DMS53 (cell line): ENCODE data around the gene PRKACG.
"Not testable (repeated sequence)": the region's sequence is repeated elsewhere in the genome, so short reads cannot be mapped to it uniquely, and the experiment has no call there.

Experiments used
- DNase-seq: peaks from one replicate; lab custom pipeline; 2025; lab: John Stamatoyannopoulos, UW

The PRKACG gene

GRCh38 chr9:69014013-69014412 lies at the start of gene PRKACG:
TSS of gene PRKACG (minus strand) at chr9:69014113. CDS start at chr9:69014092, 21 bp downstream.
- DNase-seq, result no peak

DNA sequence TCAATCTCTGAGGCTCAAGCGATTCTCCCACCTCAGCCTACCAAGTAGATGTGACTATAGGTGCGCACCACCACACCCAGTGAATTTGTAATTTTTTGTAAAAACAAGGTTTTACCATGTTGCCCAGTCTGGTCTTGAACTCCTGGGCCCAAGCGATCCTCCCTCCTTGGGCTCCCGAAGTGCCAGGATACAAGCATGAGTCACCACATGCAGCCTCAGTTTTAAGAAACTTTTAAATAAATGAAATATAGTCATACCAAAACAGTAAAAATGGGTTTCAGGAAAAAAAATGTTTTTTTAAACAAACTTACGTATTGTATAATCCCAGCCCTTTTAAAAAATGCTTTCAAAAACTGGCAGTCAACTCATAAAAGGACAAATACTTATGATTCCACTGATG lies 48.3 kb upstream of the PRKACG start:
- DNase-seq, result no peak

- DNase-seq, result no peak
Measured at GRCh38 chr9:69060766-69061165, 46.9 kb upstream of the PRKACG start.

- DNase-seq, result no peak
Measured at GRCh38 chr9:69058101-69058500, 44.2 kb upstream of the PRKACG start.

DNA sequence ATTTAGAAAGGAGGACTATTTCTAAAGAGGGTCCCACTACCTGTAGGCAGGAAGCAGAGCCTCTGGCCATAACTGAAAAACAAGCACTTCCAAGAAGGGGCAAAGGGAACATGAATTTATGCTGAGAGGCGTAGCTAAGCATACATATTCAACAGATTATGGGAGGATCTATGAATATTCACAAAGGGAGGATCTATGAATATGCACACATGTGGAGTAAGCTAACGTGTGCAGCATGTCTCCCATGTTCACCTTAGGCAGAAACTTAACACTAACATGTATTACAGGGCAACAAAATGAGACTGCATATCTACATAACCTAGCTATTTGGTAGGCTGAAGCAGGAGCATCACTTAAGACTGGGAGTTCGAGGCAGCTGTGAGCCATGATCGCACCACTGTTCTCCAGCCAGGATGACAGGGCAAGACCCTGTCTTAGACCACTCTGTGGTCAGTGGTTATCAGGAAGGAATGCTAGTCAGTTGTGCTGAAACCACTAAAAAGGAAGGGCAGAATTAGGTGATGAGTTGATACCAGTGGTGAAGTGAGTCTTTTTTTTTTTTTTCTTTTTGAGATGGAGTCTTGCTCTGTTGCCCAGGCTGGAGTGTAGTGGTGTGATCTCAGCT lies 42.4 kb upstream of the PRKACG start:
- DNase-seq, result no peak

DNA sequence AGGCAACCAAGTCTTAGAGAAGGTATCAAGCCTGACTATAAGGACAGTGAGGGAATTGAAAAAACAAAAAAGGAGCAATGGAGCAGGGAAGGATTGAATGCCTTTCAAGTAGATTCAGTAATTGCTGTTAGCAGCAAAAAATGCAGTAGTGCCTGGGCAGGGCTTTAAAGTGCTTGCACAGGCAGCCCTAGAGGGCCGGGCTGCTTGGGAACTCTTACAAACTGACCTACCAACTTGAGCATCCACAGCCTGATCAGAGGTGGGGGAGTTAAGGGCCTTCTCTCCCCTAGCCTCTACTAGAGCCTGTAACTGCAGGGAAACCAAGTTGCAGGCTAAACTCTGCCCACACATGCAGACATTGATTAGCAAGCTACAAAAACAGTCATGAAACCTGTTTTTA lies 41.1 kb upstream of the PRKACG start:
- DNase-seq, result no peak

DNA sequence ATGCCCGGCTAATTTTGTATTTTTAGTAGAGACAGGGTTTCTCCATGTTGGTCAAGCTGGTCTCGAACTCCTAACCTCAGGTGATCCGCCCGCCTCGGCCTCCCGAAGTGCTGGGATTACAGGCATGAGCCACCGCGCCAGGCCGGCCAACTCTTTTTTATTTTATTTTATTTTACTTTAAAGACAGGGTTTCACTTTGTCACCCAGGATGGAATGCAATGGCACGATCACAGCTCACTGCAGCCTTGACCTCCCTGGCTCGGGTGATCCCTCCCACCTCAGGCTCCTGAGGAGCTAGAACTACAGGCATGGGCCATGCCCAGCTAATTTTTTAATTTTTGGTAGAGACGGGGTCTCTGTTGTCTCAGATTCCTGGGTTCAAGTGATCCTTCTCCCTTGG lies 37.0 kb upstream of the PRKACG start:
- DNase-seq, result not testable (repeated sequence)

- DNase-seq, result no peak
Measured at GRCh38 chr9:69049094-69049493, 35.2 kb upstream of the PRKACG start.

GRCh38 chr9:69047371-69047770 lies 33.5 kb upstream of the PRKACG start:
- DNase-seq, result no peak

- DNase-seq, result no peak
Measured at GRCh38 chr9:69046723-69047122, 32.8 kb upstream of the PRKACG start.

DNA sequence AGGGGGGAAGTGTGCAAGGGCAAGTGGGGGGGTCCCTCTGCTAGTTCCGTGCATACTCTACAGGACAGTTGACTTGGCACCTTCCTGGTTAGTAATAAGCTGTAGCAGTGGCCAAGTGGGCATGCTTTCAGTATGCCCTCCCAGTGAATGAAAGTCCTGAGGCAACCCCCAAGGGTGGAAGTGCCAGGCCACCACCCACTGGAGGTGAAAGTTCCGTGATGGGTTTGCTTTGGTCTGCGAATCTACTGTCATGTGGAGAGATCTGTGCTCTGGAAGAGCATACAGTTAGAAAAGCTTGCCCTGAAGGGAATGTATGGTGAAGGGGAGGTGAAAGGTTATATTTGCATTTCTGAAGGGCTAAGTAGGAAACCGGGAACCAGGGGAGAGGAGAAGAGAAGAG lies 31.9 kb upstream of the PRKACG start:
- no peak for DNase-seq

GRCh38 chr9:69044240-69045219 lies 30.6 kb upstream of the PRKACG start:
- DNase-seq, result peak; percentile 24

- no peak for DNase-seq
Measured at GRCh38 chr9:69040646-69041045, 26.7 kb upstream of the PRKACG start.

- DNase-seq, result no peak
Measured at GRCh38 chr9:69036799-69037198, 22.9 kb upstream of the PRKACG start.

DNA sequence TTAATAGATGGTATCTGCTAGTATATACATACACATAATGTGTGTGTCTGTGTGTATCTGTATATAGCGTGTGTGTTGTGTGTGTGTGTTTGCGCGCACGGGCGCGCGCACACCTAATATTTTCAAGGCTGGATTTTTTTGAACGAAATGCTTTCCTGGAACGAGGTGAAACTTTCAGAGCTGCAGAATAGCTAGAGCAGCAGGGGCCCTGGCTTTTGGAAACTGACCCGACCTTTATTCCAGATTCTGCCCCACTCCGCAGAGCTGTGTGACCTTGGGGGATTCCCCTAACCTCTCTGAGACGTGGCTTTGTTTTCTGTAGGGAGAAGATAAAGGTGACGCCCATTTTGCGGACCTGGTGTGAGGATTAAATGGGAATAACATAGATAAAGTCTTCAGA lies 22.4 kb upstream of the PRKACG start:
- peak; percentile 44 for DNase-seq

DNA sequence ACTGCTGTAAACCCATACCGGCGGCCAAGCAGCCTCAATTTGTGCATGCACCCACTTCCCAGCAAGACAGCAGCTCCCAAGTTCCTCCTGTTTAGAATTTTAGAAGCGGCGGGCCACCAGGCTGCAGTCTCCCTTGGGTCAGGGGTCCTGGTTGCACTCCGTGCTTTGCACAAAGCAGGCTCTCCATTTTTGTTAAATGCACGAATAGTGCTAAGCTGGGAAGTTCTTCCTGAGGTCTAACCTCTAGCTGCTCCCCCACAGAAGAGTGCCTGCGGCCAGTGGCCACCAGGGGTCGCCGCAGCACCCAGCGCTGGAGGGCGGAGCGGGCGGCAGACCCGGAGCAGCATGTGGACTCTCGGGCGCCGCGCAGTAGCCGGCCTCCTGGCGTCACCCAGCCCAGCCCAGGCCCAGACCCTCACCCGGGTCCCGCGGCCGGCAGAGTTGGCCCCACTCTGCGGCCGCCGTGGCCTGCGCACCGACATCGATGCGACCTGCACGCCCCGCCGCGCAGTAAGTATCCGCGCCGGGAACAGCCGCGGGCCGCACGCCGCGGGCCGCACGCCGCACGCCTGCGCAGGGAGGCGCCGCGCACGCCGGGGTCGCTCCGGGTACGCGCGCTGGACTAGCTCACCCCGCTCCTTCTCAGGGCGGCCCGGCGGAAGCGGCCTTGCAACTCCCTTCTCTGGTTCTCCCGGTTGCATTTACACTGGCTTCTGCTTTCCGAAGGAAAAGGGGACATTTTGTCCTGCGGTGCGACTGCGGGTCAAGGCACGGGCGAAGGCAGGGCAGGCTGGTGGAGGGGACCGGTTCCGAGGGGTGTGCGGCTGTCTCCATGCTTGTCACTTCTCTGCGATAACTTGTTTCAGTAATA lies 21.8 kb upstream of the PRKACG start, which contains the start of gene FXN:
FXN (plus strand) TSS at position 315 of the 871 bp plus-strand sequence; CDS start at position 346, 31 bp downstream.
- DNase-seq, result peak; percentile 86

DNA sequence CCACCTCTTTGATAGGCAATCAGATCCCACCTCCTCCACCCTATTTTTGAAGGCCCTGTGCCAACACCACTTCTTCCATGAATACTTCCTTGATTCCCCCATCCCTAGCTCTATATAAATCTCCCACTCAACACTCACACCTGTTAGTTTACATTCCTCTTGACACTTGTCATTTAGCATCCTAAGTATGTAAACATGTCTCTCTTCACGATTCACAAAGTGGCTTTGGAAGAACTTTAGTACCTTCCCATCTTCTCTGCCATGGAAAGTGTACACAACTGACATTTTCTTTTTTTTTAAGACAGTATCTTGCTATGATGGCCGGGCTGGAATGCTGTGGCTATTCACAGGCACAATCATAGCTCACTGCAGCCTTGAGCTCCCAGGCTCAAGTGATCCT lies 20.2 kb upstream of the PRKACG start:
- peak; percentile 63 for DNase-seq

- DNase-seq, result no peak
Measured at GRCh38 chr9:69030851-69031645, 17.1 kb upstream of the PRKACG start.

DNA sequence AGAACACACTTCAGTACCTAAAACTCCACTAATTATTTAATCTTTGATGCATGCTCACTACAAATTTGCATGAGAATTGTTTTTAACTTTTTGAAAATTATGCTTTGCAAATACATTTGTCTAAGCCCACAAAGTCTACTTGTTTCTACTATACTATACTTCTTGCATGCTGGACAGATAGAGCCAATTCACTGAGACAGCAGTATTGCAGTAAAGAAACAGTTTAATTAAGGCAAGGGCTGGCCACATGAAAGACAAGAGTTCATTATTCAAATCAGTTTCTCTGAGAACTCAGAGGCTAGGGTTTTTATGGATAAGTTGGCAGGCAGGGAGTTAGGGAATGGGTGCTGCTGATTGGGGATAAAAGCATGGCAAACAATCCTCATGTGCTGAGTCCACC lies 15.6 kb upstream of the PRKACG start:
- no peak for DNase-seq

DNA sequence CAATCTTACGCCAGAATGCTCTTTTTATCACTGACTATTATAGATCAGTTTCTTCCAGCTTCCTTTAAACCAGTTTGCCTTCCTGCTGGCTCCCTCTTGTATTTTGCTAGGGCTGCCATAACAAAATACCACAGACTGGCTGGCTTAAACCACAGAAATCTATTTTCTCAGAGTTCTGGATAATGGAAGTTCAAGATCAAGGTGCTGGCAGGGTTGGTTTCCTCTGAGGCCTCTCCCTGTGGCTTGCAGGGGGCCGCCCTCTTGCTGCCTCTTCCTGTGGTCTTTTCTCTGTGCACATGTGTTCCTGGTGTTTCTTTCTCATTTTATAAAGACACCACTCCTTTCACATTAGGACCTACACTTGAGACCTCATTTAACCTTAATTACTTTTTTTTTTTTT lies 14.8 kb upstream of the PRKACG start:
- no peak for DNase-seq

DNA sequence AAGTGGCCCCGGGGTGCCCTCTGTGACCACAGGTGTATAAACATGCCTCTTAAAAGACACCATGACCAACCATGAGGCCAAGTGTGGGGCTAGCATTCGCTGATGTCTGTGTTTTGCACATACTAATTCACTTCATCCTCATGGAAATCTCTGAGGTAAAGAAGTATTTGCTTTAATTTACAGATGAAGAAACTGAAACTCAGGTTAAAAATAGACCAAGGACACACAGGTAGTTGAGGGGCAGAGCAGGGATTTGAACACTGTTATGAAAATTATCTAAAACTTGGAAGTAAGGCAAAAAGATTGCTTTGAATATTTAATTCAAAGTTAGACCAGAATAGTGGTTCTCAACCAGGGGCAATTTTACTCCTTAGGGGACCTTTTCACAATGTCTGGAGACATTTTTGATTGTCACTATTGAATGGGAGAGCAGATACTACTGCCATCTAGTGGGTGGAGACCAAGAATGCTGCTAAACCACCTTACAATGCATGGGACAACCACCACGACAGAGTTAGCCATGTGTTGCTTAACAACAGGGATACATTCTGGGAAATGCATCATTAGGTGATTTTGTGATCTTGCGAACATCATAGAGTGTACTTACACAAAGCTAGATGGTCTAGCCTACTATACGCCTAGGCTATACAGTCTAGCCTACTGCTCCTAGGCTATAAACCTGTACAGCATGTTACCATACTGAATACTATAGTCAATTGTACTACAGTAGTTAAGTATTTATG lies 13.6 kb upstream of the PRKACG start:
- peak; percentile 71 for DNase-seq
